Measurements from ENCODE around the gene RETN.

GRCh38 chr19:7648265-7649014 lies 20.4 kb upstream of the RETN start:
- TF ChIP-seq, protein P1, sequence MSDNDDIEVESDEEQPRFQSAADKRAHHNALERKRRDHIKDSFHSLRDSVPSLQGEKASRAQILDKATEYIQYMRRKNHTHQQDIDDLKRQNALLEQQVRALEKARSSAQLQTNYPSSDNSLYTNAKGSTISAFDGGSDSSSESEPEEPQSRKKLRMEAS (IDR thresholded peaks at IDR 0.05; ENCODE audit: insufficient read depth, insufficient read length), result no peak
- TF ChIP-seq, protein P2, sequence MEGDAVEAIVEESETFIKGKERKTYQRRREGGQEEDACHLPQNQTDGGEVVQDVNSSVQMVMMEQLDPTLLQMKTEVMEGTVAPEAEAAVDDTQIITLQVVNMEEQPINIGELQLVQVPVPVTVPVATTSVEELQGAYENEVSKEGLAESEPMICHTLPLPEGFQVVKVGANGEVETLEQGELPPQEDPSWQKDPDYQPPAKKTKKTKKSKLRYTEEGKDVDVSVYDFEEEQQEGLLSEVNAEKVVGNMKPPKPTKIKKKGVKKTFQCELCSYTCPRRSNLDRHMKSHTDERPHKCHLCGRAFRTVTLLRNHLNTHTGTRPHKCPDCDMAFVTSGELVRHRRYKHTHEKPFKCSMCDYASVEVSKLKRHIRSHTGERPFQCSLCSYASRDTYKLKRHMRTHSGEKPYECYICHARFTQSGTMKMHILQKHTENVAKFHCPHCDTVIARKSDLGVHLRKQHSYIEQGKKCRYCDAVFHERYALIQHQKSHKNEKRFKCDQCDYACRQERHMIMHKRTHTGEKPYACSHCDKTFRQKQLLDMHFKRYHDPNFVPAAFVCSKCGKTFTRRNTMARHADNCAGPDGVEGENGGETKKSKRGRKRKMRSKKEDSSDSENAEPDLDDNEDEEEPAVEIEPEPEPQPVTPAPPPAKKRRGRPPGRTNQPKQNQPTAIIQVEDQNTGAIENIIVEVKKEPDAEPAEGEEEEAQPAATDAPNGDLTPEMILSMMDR (IDR thresholded peaks at IDR 0.05; ENCODE audit: extremely low read depth in 1 of 2, insufficient read depth in 1 of 2, low read depth in 1 of 2, low read length in 2 of 2), result no peak

Data from endothelial cell of umbilical vein (primary cell).